Germinal center (tissue), 1 donor: Measurements from ENCODE around the gene KY.

Experiments used
- DNase-seq: peaks from one replicate; pipeline ENCODE4 v3.0.0; 2012; ENCODE audit warnings: mixed read lengths, low spot score

The KY gene

DNA sequence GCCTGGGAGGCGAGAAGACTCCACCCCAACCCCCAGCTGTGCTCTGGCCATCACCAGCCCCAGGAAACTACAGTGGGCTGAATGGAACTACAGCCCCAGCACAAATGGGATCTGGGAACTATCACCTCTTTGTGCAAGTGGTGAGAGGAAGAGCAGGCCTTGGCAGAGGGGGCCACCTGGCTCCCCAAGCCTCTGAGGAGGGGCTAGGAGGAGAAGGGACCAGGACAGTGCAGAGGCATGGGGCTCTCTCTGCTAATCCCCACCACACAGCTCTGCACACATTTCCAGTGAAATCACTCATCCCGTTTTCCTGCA, 31.6 kb downstream of the KY start:
- DNase-seq, result no peak

GRCh38 chr3:134618478-134619300, 32.1 kb downstream of the KY start:
- DNase-seq, result no peak

- no peak for DNase-seq
These were observed 33.0 kb downstream of the KY start for GRCh38 chr3:134617608-134618477.

GRCh38 chr3:134615743-134616142, 35.1 kb downstream of the KY start:
- DNase-seq, result no peak

DNA sequence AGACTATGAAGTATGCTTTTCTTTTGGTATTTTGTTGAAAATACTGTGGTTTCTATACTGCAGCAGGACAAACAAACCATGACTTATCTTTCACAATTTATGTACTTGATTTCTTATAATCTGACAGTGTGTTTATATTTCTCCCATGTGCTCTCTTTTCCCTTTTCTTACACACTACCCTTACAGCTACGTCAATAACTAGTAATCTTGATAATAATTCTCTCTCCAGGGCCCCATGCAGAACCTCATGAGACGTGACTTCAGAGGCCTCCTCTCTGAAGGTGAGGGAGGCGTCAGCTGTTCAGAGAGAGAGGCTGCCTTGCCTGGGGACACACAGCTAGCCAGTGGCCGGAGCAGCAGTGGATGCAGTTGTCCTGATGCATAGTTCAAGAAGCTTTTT, 35.9 kb downstream of the KY start:
- no peak for DNase-seq

DNA sequence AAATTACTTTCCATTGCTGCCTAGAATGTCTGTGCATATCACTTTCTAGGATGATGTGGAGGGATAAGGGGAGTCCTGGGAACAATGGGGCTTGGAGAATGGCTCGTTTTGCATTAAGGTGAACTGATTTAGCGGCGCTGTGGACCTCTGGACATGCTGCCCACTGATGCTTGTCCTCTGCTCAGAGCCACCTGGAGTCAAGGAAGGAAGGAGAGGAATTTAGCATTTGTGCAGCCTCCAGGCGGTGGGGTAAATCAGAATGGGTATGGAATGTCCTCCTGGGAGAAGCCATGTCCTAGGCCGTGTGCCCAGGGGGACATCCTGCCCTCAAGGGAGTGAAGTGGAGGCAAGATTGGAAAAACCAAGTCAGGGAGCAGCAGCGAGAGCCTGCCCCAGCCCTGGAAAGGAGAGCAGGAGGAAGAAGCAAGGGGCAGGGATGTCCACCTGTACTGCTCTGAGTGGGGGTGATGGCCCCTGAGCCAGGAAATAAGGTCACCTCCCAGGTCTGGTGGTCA, 37.8 kb downstream of the KY start:
- no peak for DNase-seq

DNA sequence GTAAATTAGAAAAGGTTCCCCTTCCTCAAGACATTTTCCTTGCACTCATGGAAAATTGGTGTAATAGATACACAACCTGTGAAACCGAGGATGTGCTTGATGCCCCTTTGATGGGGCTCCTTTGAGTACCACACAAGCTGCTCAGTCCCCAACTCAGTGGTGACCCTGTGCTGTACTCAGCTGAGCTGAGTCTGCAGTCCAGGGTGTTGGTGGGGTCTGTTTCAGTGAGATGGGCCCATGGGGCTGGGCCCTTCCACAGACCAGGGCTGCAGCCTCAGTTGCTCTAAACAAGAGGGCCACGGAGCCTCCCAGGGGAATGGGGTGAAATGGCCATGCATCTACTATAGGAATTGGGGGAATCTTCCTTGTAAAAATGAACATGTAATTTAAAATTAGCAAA, 39.3 kb downstream of the KY start:
- DNase-seq, result no peak

DNA sequence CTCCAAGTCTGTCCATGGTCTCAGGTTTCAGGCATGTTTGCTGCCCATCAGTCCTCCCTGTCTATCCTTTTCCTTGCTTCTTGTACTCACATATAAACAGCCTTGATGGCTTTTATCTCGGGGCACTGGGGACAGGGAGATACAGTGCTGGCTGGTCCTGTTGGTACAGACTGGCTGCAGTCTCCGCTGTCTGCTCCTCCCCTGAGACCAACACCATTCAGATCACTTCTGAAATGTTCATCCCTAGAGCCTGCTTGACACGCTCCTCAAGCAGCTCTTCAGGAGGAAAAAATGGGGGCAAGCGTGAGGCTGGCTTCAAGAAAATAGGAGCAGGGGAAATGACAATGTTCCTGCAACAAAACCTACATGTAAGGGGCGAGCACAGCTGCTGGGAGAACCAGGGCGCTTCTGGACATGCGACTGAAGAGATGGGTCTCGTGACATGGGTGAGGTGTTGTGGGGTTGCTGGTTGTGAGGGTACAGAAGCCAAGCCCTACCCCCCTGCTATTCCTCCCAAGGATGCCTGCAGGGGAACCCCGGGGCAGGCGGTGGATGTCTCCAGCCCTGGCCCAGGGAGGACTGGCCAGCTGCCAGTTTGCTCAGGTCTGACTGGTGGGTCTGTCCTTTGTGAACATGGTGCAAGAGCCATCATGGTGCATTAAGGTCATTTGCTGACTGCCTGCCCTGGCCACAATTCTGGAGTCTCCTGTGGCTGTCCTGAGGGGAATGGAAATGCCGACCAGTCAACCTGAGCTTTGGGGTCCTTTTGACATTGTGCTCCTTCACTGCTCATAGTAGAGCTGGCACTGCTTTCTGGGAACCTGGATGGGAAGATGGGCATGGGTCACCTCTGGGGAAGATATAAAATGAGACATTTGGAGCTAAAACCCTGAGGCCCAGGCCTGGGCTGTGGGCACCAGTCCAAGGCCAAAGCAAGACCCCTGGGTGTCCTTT, 40.1 kb downstream of the KY start:
- DNase-seq, result no peak

DNA sequence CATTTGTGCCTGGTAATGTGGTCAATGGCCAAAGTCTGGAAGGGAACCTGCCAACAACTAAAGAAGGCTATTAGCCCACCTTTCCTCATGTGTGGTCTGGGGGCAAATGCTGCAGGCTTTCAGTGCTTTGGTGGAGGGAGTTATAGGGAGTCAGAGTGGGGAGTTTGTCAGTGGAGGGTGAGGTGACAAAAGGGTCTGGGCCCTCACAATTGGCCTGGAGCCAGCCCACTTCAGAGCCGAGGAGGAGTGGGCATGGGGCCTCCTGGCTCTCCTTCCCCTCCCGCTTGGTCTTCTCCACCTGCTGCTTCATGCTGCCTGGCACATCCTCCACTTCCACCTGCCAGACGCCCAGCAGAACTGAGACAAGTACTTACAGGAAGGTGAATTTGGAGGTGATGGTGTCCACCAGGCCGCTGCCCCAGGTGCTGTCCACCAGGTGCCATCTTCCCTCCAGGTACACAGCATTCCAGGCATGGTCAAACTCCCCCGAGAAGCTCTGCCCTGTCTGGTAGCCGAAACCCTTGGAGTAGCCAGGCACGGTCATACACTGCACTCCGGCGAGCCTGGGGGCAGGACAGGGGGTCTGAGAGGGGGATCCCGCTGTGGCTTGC, 40.9 kb downstream of the KY start:
- no peak for DNase-seq

- DNase-seq, result no peak
These were observed 41.9 kb downstream of the KY start for GRCh38 chr3:134608771-134609435.

- DNase-seq, result no peak
These were observed 42.6 kb downstream of the KY start for GRCh38 chr3:134608023-134608770.

DNA sequence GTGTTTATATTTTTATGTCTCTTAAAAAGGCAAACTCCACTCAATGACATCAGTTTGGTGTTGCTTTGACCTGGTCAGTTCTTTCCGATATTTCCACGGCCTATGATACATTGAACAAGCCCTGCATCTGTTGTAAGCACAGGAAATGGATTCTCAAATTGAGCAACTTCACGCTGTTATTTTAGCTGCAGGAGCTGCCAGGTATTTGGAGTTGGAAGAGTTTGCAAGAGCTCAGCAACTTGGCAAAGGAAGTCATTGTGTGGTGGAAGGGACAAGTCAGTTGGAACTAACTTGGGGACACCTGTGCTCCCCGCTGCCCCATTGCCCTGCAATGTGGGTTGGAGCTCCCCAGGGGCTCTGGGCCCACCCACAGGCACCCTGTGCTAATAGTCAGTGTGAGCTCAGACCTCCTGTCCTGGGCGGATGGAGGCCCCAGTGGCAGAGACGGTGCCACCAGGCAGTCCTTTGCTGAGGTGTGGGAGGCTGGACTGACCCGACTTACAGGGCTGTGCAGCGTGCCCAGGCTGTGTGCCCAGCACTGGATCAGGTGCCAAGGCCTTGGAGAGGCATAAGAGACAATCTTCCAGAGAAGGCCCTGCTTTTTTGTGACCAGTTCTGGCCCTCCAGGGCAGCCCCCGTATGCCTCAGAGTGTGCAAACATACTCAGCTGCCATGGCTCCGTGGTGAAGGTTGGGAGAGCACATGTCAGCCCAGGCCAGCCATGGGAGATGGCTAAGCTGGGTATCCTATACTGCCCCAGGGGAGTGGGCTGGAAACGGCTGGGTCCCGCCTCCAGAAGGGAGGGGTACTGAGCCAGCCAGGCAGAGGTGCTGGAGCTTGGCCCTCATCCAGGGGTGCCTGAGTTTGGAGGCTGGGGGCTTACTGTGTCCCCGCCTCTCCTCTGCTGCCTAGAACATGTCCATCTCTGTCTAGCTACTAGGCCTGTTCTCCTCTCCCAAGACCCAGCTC, 43.5 kb downstream of the KY start:
- DNase-seq, result no peak

DNA sequence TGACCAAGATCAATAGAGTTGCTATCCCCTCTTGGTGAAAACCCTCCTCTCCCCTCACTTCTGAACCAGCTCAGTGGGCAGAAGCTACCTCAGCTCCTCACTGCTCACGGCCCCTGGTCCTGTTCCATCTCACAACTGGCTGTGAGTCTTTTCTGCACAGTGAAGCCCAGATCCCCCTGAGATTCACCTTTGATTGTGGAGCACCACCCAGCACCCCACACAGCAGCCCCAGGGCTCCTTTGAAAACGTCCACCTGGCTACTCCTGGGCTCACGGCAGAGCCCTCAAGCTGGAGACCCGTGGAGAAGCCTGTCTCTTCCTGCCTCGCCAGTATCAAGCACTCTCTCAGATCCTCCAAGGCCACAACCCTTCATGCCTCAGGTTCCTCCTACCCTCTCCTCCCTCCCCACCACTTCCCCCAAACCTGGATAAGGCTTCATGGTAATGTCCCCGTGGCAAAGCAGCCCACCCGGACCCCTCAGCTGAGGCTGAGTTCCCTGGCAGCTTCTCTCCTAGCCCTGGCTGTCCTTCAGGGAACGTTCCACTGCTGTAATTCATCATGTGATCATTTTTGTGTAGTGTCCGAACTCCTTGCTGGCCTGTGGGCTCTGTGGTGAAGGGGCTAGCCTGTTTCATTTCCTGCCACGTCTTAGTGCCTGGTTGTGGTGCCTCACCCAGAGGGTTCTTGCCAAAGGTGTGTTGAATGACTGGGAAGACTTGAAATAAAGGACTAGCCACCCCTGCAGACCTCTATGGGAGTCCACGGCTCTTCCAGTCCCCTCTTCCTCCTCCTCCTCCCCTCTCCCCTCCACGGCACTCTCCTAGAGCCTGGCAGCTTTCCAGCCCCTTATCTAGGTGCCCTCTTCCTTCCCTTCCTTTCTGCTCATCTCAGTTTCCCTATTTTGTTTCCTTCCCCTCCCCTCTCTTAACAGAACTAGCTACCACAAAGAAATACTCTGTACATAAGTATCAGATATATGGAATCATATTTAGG, 44.5 kb downstream of the KY start:
- DNase-seq, result no peak

DNA sequence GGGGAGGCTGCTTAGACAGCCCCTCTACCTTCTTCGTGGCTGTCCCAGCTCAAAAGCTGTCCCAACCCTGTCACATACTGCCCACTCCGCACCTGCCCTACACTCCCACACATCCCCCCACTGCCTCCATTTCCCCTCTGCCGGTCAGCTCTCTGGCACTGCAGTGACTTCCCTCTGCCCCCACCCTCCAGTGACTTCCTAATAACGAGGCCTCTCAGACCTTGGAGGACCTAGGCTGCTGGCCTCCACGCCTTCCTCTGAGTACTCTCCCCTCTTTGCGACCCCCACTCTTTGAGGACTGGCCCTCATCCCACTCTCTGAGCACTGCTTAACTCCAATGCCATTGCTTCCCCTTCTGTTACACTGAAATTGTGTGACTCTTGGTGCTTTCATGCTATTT, 45.3 kb downstream of the KY start:
- no peak for DNase-seq

DNA sequence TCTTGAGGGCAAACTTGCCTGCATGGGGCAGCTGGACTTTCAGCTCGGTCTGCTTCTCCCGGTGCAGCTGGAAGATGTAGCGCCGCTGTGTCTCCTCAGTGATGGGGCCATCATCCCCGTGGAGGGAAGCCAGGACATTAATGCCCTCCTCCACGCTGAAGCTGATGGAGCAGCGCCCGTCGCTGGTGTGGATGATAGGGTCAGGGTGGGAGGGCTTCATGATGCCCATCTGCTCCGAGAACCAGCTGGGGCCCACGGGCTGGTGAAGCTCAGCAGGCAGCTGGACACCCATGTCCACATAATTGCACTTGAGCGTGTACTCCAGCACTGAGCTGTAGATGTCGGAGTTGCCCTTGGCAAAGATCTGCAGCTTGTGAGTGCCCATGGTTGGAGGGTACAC, 46.9 kb downstream of the KY start:
- no peak for DNase-seq

DNA sequence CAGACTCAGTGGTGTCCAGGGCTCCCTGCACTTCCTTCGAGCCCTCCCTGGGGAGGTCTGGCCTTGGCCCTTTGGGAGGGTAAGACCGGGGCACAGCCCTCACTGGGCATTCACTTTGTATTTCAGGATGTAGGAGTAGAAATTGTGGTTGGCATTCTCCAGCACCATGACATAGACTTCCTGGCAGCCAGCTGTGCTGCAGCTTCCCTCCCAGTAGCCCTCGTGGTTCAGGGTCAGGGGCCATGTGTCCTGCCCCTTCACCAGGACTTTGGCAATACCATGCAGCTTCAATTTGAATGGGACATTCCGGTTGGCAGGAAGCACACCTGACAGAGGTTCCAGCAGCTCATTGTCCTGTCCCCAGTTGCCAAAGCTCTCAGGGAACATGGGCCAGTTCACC, 47.3 kb downstream of the KY start:
- no peak for DNase-seq

DNA sequence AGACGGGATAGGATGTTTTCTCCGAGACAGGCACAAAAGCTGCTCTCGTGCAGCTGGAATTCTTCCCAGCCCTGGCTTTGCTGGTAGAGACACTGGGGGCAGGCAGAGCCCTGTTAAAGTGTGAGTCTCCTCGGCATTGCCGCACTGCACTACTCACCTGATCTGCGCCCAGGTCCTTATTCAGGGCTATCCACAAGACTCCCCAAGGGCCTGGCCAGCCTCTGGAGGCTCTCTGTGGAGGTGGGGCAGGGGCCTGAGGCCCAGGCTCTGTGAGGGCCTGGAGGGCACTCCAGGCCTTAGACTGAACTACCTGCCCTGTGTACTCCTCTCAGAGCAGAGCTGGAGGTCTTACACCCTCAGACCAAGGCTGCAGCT, 48.4 kb downstream of the KY start:
- no peak for DNase-seq
